ENCODE measurements around the gene PLS3.
"Not testable (repeated sequence)": the region's sequence is repeated elsewhere in the genome, so short reads cannot be mapped to it uniquely, and the experiment has no call there.

PLS3 gene

GRCh38 chrX:115616943-115617563 is 56.1 kb downstream of the PLS3 start:
- peak; percentile 13 for DNase-seq

GRCh38 chrX:115622534-115622933 is 61.6 kb downstream of the PLS3 start:
- DNase-seq = no peak

- DNase-seq = no peak
Observed at GRCh38 chrX:115624916-115625315, 63.9 kb downstream of the PLS3 start.

- no peak for DNase-seq
Observed at GRCh38 chrX:115625572-115626301, 64.8 kb downstream of the PLS3 start.

- DNase-seq = no peak
Observed at GRCh38 chrX:115630204-115630603, 69.2 kb downstream of the PLS3 start.

- no peak for DNase-seq
Observed at GRCh38 chrX:115632455-115632854, 71.5 kb downstream of the PLS3 start.

GRCh38 chrX:115633397-115633796 is 72.4 kb downstream of the PLS3 start:
- DNase-seq = not testable (repeated sequence)

- DNase-seq = no peak
Observed at GRCh38 chrX:115639334-115639880, 78.4 kb downstream of the PLS3 start.

GRCh38 chrX:115642311-115642710 is 81.3 kb downstream of the PLS3 start:
- DNase-seq = no peak

- DNase-seq = peak; percentile 55
Observed at GRCh38 chrX:115642895-115643530, 82.0 kb downstream of the PLS3 start.

- not testable (repeated sequence) for DNase-seq
Observed at GRCh38 chrX:115644397-115644796, 83.4 kb downstream of the PLS3 start.

- peak; percentile 2 for DNase-seq
Observed at GRCh38 chrX:115649461-115650063, 88.6 kb downstream of the PLS3 start.

- peak; percentile 4 for DNase-seq
Observed at GRCh38 chrX:115650449-115650848, 89.5 kb downstream of the PLS3 start.

GRCh38 chrX:115650916-115651315 is 89.9 kb downstream of the PLS3 start:
- peak; percentile 75 for DNase-seq

- DNase-seq = no peak
Observed at GRCh38 chrX:115652221-115652620, 91.2 kb downstream of the PLS3 start.

GRCh38 chrX:115665122-115665521 is 104.1 kb downstream of the PLS3 start:
- no peak for DNase-seq

GRCh38 chrX:115679460-115679859 is 118.5 kb downstream of the PLS3 start:
- DNase-seq = peak; percentile 51

- no peak for DNase-seq
Observed at GRCh38 chrX:115687595-115687994, 126.6 kb downstream of the PLS3 start.

GRCh38 chrX:115689931-115690330 is 129.0 kb downstream of the PLS3 start:
- DNase-seq = no peak

- DNase-seq = peak; percentile 83
Observed at GRCh38 chrX:115690511-115691216, 129.7 kb downstream of the PLS3 start.

- DNase-seq = no peak
Observed at GRCh38 chrX:115693476-115693875, 132.5 kb downstream of the PLS3 start.

- no peak for DNase-seq
Observed at GRCh38 chrX:115694028-115694427, 133.1 kb downstream of the PLS3 start.

GRCh38 chrX:115696039-115696438 is 135.1 kb downstream of the PLS3 start:
- DNase-seq = no peak
